Karpas-422 (cell line): Measurements from ENCODE around the gene CHPF2. TPM values are rescaled to one million over a fixed set of nuclear protein-coding genes. Genes with fewer than 3 reads are reported as not detected.

ENCODE experiments used
- DNase-seq: peaks from one replicate; pipeline ENCODE4 v3.0.0-alpha.2; 2015
- H2AFZ ChIP-seq: fragments of 200-600 bp; sonication (generic); 2 replicates; pipeline ENCODE4 v1.6.1; 2014; ENCODE audit warnings: antibody characterized with exemption, low read length, mixed read lengths
- H3K27ac ChIP-seq: fragments of 200-600 bp; sonication (generic); 2 replicates; pipeline ENCODE4 v1.5.1; 2014; ENCODE audit warnings: mild to moderate bottlenecking, low read length, moderate library complexity
- H3K27me3 ChIP-seq: fragments of 200-600 bp; sonication (generic); 2 replicates; pipeline ENCODE4 v1.6.1; 2014; ENCODE audit warnings: low read length, mixed read lengths
- H3K36me3 ChIP-seq: fragments of 200-600 bp; sonication (generic); 2 replicates; pipeline ENCODE4 v1.6.1; 2014; ENCODE audit warnings: low read length, mixed read lengths; ENCODE audit not compliant: insufficient read depth
- H3K4me1 ChIP-seq: fragments of 200-600 bp; sonication (generic); 2 replicates; pipeline ENCODE4 v1.6.1; 2014; ENCODE audit warnings: mild to moderate bottlenecking, low read length, mixed read lengths
- H3K4me2 ChIP-seq: fragments of 200-600 bp; sonication (generic); 2 replicates; pipeline ENCODE4 v1.6.1; 2014; ENCODE audit warnings: low read length, low read depth, mild to moderate bottlenecking; ENCODE audit not compliant: poor library complexity, severe bottlenecking
- H3K4me3 ChIP-seq: fragments of 200-600 bp; sonication (generic); 2 replicates; pipeline ENCODE4 v1.5.1; 2014; ENCODE audit warnings: mild to moderate bottlenecking, antibody characterized with exemption, low read length, mixed read lengths
- H3K79me2 ChIP-seq: fragments of 200-600 bp; sonication (generic); 2 replicates; pipeline ENCODE4 v1.6.1; 2014; ENCODE audit warnings: mild to moderate bottlenecking, low read length, mixed read lengths
- H3K9ac ChIP-seq: fragments of 200-600 bp; sonication (generic); 2 replicates; pipeline ENCODE4 v1.6.0; 2014; ENCODE audit warnings: low read length
- H3K9me2 ChIP-seq: fragments of 200-600 bp; sonication (generic), shearing (Covaris generic); replicated peaks from 2 replicates; pipeline ENCODE4 v1.6.0; 2014; ENCODE audit warnings: mild to moderate bottlenecking, low read length, moderate library complexity; ENCODE audit not compliant: insufficient read depth
- H3K9me3 ChIP-seq: fragments of 300-700, 200-600 bp; sonication (generic); 2 replicates; pipeline ENCODE4 v1.6.1; 2014; ENCODE audit warnings: low read length, mixed read lengths
- H4K20me1 ChIP-seq: fragments of 200-600 bp; sonication (generic); 2 replicates; pipeline ENCODE4 v1.6.1; 2014; ENCODE audit warnings: mild to moderate bottlenecking, antibody characterized with exemption, low read length, low read depth; ENCODE audit not compliant: insufficient read depth
- total RNA-seq: library from RNA; depleted of rRNA; stranded (reverse); fragments of >200 nt; shearing (Covaris generic); gene quantifications from 2 replicates; pipeline ENCODE4 v1.2.3, GENCODE V29; 2014; ENCODE audit warnings: low replicate concordance

Gene CHPF2
- total RNA-seq, 1 experiment from 2014 or later: 24.7 TPM

DNA sequence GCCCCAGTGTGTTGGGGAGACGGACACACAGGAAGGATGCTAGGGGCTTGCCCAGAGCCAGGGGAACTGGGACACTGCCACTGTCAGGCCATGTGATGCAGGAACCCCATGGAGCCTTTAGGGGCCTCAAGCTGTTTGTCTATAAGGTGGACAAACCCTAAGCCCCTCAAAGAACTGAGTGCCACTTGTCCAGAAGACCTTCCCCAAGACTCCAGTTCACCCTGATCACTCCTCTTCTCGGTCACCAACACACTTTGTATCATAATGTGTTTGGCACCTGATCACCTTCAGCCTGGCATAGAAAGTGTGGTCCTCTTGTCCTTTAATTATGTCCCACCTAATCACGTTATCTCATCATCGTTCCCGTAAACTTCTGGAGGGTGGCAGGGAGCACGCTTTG, 22.7 kb upstream of the CHPF2 start:
- H4K20me1 ChIP-seq: peaks cover 6% of the 10 kb centered on the region; the same call in 1 of the 2 replicates
- H3K36me3 ChIP-seq: peaks cover 10% of the 10 kb centered on the region; the same call in 1 of the 2 replicates
- H3K4me2 ChIP-seq: no peak overlapping the region
- no peaks in the 10 kb centered on the region for H3K4me1 ChIP-seq
- H3K27me3 ChIP-seq: no peaks in the 10 kb centered on the region
- no peak for DNase-seq
- H3K4me3 ChIP-seq: no peak overlapping the region
- H3K9ac ChIP-seq: no peak overlapping the region
- no peaks in the 10 kb centered on the region for H3K79me2 ChIP-seq
- no peaks in the 10 kb centered on the region for H3K9me3 ChIP-seq
- H3K9me2 ChIP-seq: no peaks in the 10 kb centered on the region
- H3K27ac ChIP-seq: no peak overlapping the region
- no peak overlapping the region for H2AFZ ChIP-seq

- Histone ChIP-seq H3K9me2 (no peaks in the 10 kb centered on the region), H2AFZ (no peak within 1 kb of the TSS), H3K4me3 (no peak within 1 kb of the TSS), H3K27ac (no peak within 1 kb of the TSS), H3K9me3 (no peaks in the 10 kb centered on the region), H4K20me1 (peaks cover 6% of the 10 kb centered on the region; the same call in 1 of the 2 replicates), H3K79me2 (no peaks in the 10 kb centered on the region), H3K4me1 (no peaks in the 10 kb centered on the region), H3K36me3 (peaks cover 17% of the 10 kb centered on the region), H3K27me3 (no peaks in the 10 kb centered on the region), H3K9ac (no peak within 1 kb of the TSS), H3K4me2 (no peak within 1 kb of the TSS)
- no peak for DNase-seq
These were observed 22.0 kb upstream of the CHPF2 start, which contains the start of gene H2BK1 for GRCh38 chr7:151210087-151210854. Gene H2BK1, minus strand, starts transcription at chr7:151210488. Its CDS starts 170 bp downstream, at chr7:151210318.

- no peak overlapping the region for H3K4me2 ChIP-seq
These were observed 21.0 kb upstream of the CHPF2 start for GRCh38 chr7:151211155-151211772.

GRCh38 chr7:151212626-151213025, 19.7 kb upstream of the CHPF2 start:
- no peak overlapping the region for H3K27ac ChIP-seq
- DNase-seq: no peak
- no peaks in the 10 kb centered on the region for H3K9me2 ChIP-seq
- H3K27me3 ChIP-seq: no peaks in the 10 kb centered on the region
- no peaks in the 10 kb centered on the region for H3K9me3 ChIP-seq
- no peaks in the 10 kb centered on the region for H3K4me1 ChIP-seq
- no peak overlapping the region for H3K4me3 ChIP-seq
- H3K4me2 ChIP-seq: no peak overlapping the region
- peaks cover 12% of the 10 kb centered on the region; the same call in 1 of the 2 replicates for H4K20me1 ChIP-seq
- H3K79me2 ChIP-seq: no peaks in the 10 kb centered on the region
- H3K36me3 ChIP-seq: peaks cover 32% of the 10 kb centered on the region
- no peak overlapping the region for H2AFZ ChIP-seq
- no peak overlapping the region for H3K9ac ChIP-seq

More at GRCh38 chr7:151211155-151211772, 21.0 kb upstream of the CHPF2 start:
- H3K9me3 ChIP-seq: no peaks in the 10 kb centered on the region
- H3K27ac ChIP-seq: no peak overlapping the region
- no peaks in the 10 kb centered on the region for H3K4me1 ChIP-seq
- no peaks in the 10 kb centered on the region for H3K9me2 ChIP-seq
- H3K9ac ChIP-seq: no peak overlapping the region
- no peaks in the 10 kb centered on the region for H3K27me3 ChIP-seq
- H3K79me2 ChIP-seq: no peaks in the 10 kb centered on the region
- DNase-seq: no peak
- H3K4me3 ChIP-seq: no peak overlapping the region
- peaks cover 27% of the 10 kb centered on the region for H3K36me3 ChIP-seq
- H4K20me1 ChIP-seq: peaks cover 12% of the 10 kb centered on the region; the same call in 1 of the 2 replicates
- H2AFZ ChIP-seq: no peak overlapping the region

DNA sequence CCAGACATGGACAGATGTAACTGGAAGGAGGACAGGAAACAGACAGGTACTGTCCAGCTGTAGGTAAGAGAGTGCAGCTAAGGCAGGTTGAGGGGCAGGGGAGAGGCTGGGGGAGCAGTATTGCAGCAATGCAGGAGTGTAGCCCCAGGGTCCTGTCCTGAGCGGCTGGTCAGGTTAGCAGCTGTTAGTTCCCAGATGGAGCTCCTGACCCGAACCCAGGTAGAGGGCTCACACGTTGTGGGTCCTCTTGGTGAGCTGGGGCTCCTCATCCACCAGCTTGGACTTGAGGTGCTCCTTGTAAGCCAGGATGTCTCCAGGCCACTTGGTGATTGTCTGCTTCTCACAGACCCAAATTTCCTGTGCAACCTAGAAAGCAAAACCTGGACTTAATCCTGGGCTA, 18.5 kb upstream of the CHPF2 start:
- H3K4me3 ChIP-seq: no peak overlapping the region
- H2AFZ ChIP-seq: no peak overlapping the region
- H4K20me1 ChIP-seq: peaks cover 8% of the 10 kb centered on the region; the same call in 1 of the 2 replicates
- H3K4me2 ChIP-seq: no peak overlapping the region
- no peaks in the 10 kb centered on the region for H3K27me3 ChIP-seq
- DNase-seq: no peak
- no peak overlapping the region for H3K9ac ChIP-seq
- H3K79me2 ChIP-seq: no peaks in the 10 kb centered on the region
- no peaks in the 10 kb centered on the region for H3K9me3 ChIP-seq
- H3K27ac ChIP-seq: no peak overlapping the region
- H3K36me3 ChIP-seq: peaks cover 34% of the 10 kb centered on the region
- no peaks in the 10 kb centered on the region for H3K4me1 ChIP-seq
- H3K9me2 ChIP-seq: no peaks in the 10 kb centered on the region

- no peaks in the 10 kb centered on the region for H3K9me3 ChIP-seq
- no peak overlapping the region for H3K4me2 ChIP-seq
- H3K36me3 ChIP-seq: peaks cover 35% of the 10 kb centered on the region
- H2AFZ ChIP-seq: no peak overlapping the region
- no peak for DNase-seq
- H3K4me1 ChIP-seq: no peaks in the 10 kb centered on the region
- no peak overlapping the region for H3K27ac ChIP-seq
- no peak overlapping the region for H3K4me3 ChIP-seq
- no peaks in the 10 kb centered on the region for H3K79me2 ChIP-seq
- no peaks in the 10 kb centered on the region for H3K27me3 ChIP-seq
- no peaks in the 10 kb centered on the region for H3K9me2 ChIP-seq
- peaks cover 8% of the 10 kb centered on the region; the same call in 1 of the 2 replicates for H4K20me1 ChIP-seq
- H3K9ac ChIP-seq: no peak overlapping the region
These were observed 16.9 kb upstream of the CHPF2 start for GRCh38 chr7:151215396-151215795.

DNA sequence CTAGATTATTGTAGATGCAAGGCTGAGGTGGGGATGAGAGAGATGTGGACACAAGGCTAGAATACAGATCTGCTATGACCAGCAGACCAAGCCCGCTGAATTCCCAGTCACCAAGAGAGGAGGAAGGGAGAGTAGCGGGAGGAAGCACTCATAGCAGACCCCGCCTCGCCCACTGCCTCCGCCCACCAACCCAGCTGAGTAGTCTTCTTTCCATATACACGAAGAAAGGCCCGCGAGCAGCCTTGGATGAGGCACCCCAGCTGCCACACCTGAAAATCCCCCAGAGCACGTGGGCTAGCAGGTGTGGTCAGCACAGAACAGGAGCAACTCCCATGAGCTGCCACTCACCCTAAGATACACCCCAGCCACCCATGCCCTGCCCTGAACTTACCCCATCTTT, 14.1 kb upstream of the CHPF2 start:
- no peak for DNase-seq
- Histone ChIP-seq H3K79me2 (no peaks in the 10 kb centered on the region), H3K9me2 (no peaks in the 10 kb centered on the region), H3K4me2 (no peak overlapping the region), H3K27ac (no peak overlapping the region), H3K4me3 (no peak overlapping the region), H3K27me3 (no peaks in the 10 kb centered on the region), H4K20me1 (0 out of 2 replicates have a peak, but pooled peaks cover 6% of the 10 kb centered on the region), H3K36me3 (peaks cover 41% of the 10 kb centered on the region), H3K9me3 (no peaks in the 10 kb centered on the region), H3K9ac (no peak overlapping the region), H2AFZ (no peak overlapping the region), H3K4me1 (no peaks in the 10 kb centered on the region)

DNA sequence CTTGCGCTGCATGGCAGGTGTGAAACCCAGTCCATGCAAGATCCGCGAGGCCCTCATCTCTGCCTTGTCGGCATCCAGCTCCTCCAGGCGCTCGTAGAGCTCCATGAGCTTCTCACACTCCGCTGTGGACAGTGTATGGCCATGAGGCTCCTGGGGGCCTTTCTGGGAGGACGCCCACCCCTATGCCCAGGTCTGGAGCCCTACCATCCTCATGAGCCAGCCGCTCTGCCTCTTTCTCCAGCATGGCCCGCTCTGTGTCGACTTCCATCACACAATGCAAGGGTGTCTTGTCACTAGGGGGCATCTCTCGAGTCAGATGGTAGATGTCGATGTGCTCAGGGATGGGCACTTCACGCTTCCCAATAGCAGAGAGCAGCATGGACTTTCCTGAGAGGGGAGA, 8.6 kb upstream of the CHPF2 start:
- DNase-seq: no peak
- H3K9me2 ChIP-seq: no peaks in the 10 kb centered on the region
- peaks cover 32% of the 10 kb centered on the region for H3K36me3 ChIP-seq
- peaks cover 24% of the 10 kb centered on the region for H3K79me2 ChIP-seq
- H4K20me1 ChIP-seq: peaks cover 9% of the 10 kb centered on the region; the same call in 1 of the 2 replicates
- no peaks in the 10 kb centered on the region for H3K27me3 ChIP-seq
- no peak overlapping the region for H3K27ac ChIP-seq
- H3K9ac ChIP-seq: no peak overlapping the region
- H2AFZ ChIP-seq: no peak overlapping the region
- peaks cover 19% of the 10 kb centered on the region for H3K4me1 ChIP-seq
- H3K9me3 ChIP-seq: no peaks in the 10 kb centered on the region
- no peak overlapping the region for H3K4me2 ChIP-seq
- no peak overlapping the region for H3K4me3 ChIP-seq
